ENCODE data around the gene SLC39A1. TPM values are rescaled to one million over a fixed set of nuclear protein-coding genes. Genes with fewer than 3 reads are reported as not detected.
"Not testable (repeated sequence)": the region's sequence is repeated elsewhere in the genome, so short reads cannot be mapped to it uniquely, and the experiment has no call there.

The SLC39A1 gene
- total RNA-seq, 4 donors from 2014 or later = 81.0 to 157 (median 92.4) TPM

- peaks cover 0 to 52% (median 23%) of the 10 kb centered on the region in 4 donors for H3K4me1 ChIP-seq
- H3K9me3 ChIP-seq = no peaks in the 10 kb centered on the region
- WGBS, 2 donors = 32 to 33% methylated on average over 4 of the region's 4 CpGs
- no peaks in the 10 kb centered on the region for H3K27me3 ChIP-seq
- peak overlapping the region in 1 of 4 donors; percentile 40 for H3K27ac ChIP-seq
- TF ChIP-seq EP300 (IDR thresholded peaks at IDR 0.05) (no peak), CTCF (IDR thresholded peaks at IDR 0.05) (no peak), POLR2A (IDR thresholded peaks at IDR 0.05) (no peak)
- H3K4me3 ChIP-seq = no peak overlapping the region
- DNase-seq (ENCODE audit: low spot score in 2 of 2) = no peak
- no peaks in the 10 kb centered on the region for H3K36me3 ChIP-seq
Observed at GRCh38 chr1:153919876-153920852, 43.2 kb downstream of the SLC39A1 start.

- Histone ChIP-seq H3K4me3 (no peak overlapping the region), H3K9me3 (no peaks in the 10 kb centered on the region), H3K27me3 (no peaks in the 10 kb centered on the region), H3K36me3 (no peaks in the 10 kb centered on the region), H3K4me1 (peaks cover 0 to 36% (median 14%) of the 10 kb centered on the region in 4 donors), H3K27ac (no peak overlapping the region)
- WGBS, 2 donors = 68 to 72% methylated on average over 4 of the region's 4 CpGs
- no peak for DNase-seq (ENCODE audit: low spot score in 2 of 2)
- TF ChIP-seq CTCF (IDR thresholded peaks at IDR 0.05) = no peak
- no peak for TF ChIP-seq EP300 (IDR thresholded peaks at IDR 0.05)
- TF ChIP-seq POLR2A (IDR thresholded peaks at IDR 0.05) = no peak
Observed at GRCh38 chr1:153916297-153916696, 47.0 kb downstream of the SLC39A1 start.

- no peak for DNase-seq (ENCODE audit: low spot score in 2 of 2)
- no peak for TF ChIP-seq EP300 (IDR thresholded peaks at IDR 0.05)
- no peak overlapping the region for H3K27ac ChIP-seq
- H3K36me3 ChIP-seq = peaks cover 0 to 7% (median 3%) of the 10 kb centered on the region in 3 donors
- no peaks in the 10 kb centered on the region for H3K27me3 ChIP-seq
- H3K4me3 ChIP-seq = no peak overlapping the region
- H3K4me1 ChIP-seq = no peaks in the 10 kb centered on the region
- H3K9me3 ChIP-seq = no peaks in the 10 kb centered on the region
- 57 to 67% methylated on average over 2 of the region's 2 CpGs for WGBS, 2 donors
Observed at GRCh38 chr1:153912349-153912748, 51.0 kb downstream of the SLC39A1 start.

GRCh38 chr1:153910560-153910959 is 52.8 kb downstream of the SLC39A1 start:
- not testable (repeated sequence) for H3K9me3 ChIP-seq; H3K4me1 ChIP-seq; H3K27ac ChIP-seq; H3K4me3 ChIP-seq; DNase-seq (ENCODE audit: low spot score in 2 of 2); H3K27me3 ChIP-seq
- H3K36me3 ChIP-seq = peaks cover 0 to 11% (median 3%) of the 10 kb centered on the region in 3 donors
- WGBS, 2 donors = 86 to 89% methylated on average over 6 of the region's 6 CpGs

Small RNA genes lying within 50 kb of the gene (small RNA-seq; reads per million reads assigned to genes)
- gene MIR6737 = not detected

Other genes with a start within 250 kb of the SLC39A1 start
- gene INTS3, start 235.5 kb downstream of the SLC39A1 start, total RNA-seq = 10 to 100 TPM; 66.6 to 79.5 (median 71.3) TPM
- gene SLC27A3, start 188.1 kb downstream of the SLC39A1 start, total RNA-seq = 10 to 100 TPM; 38.5 to 89.4 (median 59.2) TPM
- gene GATAD2B, start 40.6 kb downstream of the SLC39A1 start, total RNA-seq = 10 to 100 TPM; 16.8 to 26.5 (median 24.6) TPM
- 10 to 100 TPM; 42.8 to 78.0 (median 56.7) TPM for gene DENND4B, start 16.8 kb downstream of the SLC39A1 start, total RNA-seq
- gene CRTC2, start 4.9 kb downstream of the SLC39A1 start, total RNA-seq = 10 to 100 TPM; 17.4 to 43.7 (median 23.4) TPM
- gene CREB3L4, start 4.4 kb upstream of the SLC39A1 start, total RNA-seq = 10 to 100 TPM; 10.2 to 17.5 (median 11.4) TPM
- gene JTB, start 14.1 kb upstream of the SLC39A1 start, total RNA-seq = 100 to 1,000 TPM; 149 to 289 (median 241) TPM
- gene RAB13, start 22.8 kb upstream of the SLC39A1 start, total RNA-seq = 10 to 100 TPM; 23.0 to 60.3 (median 32.0) TPM
- gene RPS27, start 27.2 kb upstream of the SLC39A1 start, total RNA-seq = 1,000 to 10,000 TPM; 1,383 to 1,928 (median 1,729) TPM
- gene NUP210L, start 191.5 kb upstream of the SLC39A1 start, total RNA-seq = under 1 TPM in 3 of 4 donors, not detected in 1; under 0.01 to 0.30 (median 0.21) TPM
- gene TPM3, start 228.6 kb upstream of the SLC39A1 start, total RNA-seq = 100 to 1,000 TPM; 170 to 251 (median 222) TPM
- not detected for gene CFAP141, start 242.8 kb upstream of the SLC39A1 start, total RNA-seq

Measured in tibial nerve (tissue), 4 donors.